GM19099 (cell line): ENCODE measurements around the gene MAZ.

ENCODE experiments used
- POLR2A ChIP-seq: IDR thresholded peaks from 3 replicates; pipeline ENCODE4 v1.6.1; 2011; ENCODE audit warnings: low read depth; ENCODE audit not compliant: insufficient read length; ENCODE audit errors: extremely low read depth

MAZ gene

GRCh38 chr16:29814592-29814991, 8.3 kb downstream of the MAZ start:
- no peak for TF ChIP-seq POLR2A

- no peak for TF ChIP-seq POLR2A
Measured at GRCh38 chr16:29815032-29815721, 8.8 kb downstream of the MAZ start.

- TF ChIP-seq POLR2A, result peak; percentile 90
Measured at GRCh38 chr16:29815793-29816693, 9.7 kb downstream of the MAZ start, which contains the start of gene PAGR1. TSS of gene PAGR1 (plus strand) at chr16:29816152. CDS start at chr16:29816526, 374 bp downstream.

GRCh38 chr16:29816694-29817441, 10.5 kb downstream of the MAZ start:
- TF ChIP-seq POLR2A, result no peak

GRCh38 chr16:29818082-29818481, 11.8 kb downstream of the MAZ start:
- TF ChIP-seq POLR2A, result no peak

GRCh38 chr16:29819506-29819905, 13.2 kb downstream of the MAZ start:
- TF ChIP-seq POLR2A, result no peak

- TF ChIP-seq POLR2A, result peak; percentile 64
Measured at GRCh38 chr16:29820271-29820701, 14.0 kb downstream of the MAZ start, which contains the start of gene MVP. TSS of gene MVP (plus strand) at chr16:29820462. CDS start at chr16:29830550, 10,088 bp downstream.

- peak; percentile 74 for TF ChIP-seq POLR2A
Measured at GRCh38 chr16:29820730-29821642, 14.7 kb downstream of the MAZ start.

- TF ChIP-seq POLR2A, result no peak
Measured at GRCh38 chr16:29821643-29822115, 15.3 kb downstream of the MAZ start.

GRCh38 chr16:29824589-29825144, 18.3 kb downstream of the MAZ start:
- TF ChIP-seq POLR2A, result no peak

GRCh38 chr16:29825145-29826044, 19.1 kb downstream of the MAZ start:
- no peak for TF ChIP-seq POLR2A

GRCh38 chr16:29826342-29826695, 20.0 kb downstream of the MAZ start:
- no peak for TF ChIP-seq POLR2A

GRCh38 chr16:29830774-29831173, 24.4 kb downstream of the MAZ start:
- TF ChIP-seq POLR2A, result no peak

GRCh38 chr16:29831490-29831889, 25.2 kb downstream of the MAZ start:
- no peak for TF ChIP-seq POLR2A
